ENCODE measurements around the gene TPRG1. TPM values are rescaled to one million over a fixed set of nuclear protein-coding genes. Genes with fewer than 3 reads are reported as not detected.

The TPRG1 gene
- total and polyA plus RNA-seq, 2 of the 8 experiments (the other 6 are each of a cell fraction or from before 2014, with no cell fraction given), result 0.37 to 0.47 TPM

GRCh38 chr3:189372243-189372642 is 200.5 kb downstream of the TPRG1 start:
- FAIRE-seq, result no peak

More at GRCh38 chr3:189372243-189372642, 200.5 kb downstream of the TPRG1 start:
- H3K23ac ChIP-seq (ENCODE audit: insufficient read length), result no peak overlapping the region
- H3K18ac ChIP-seq (ENCODE audit: extremely low read depth, low read length), result no peak overlapping the region
- no peak overlapping the region for H4K91ac ChIP-seq (replicated peaks; ENCODE audit: insufficient read length, low read length)
- H2BK20ac ChIP-seq (ENCODE audit: low read length), result no peak overlapping the region
- no peak overlapping the region for H3K56ac ChIP-seq (replicated peaks; ENCODE audit: insufficient read length, low read depth, low read length)
- TF ChIP-seq BCL11A (IDR thresholded peaks at IDR 0.05; ENCODE audit: low read depth in 2 of 2, low read length in 2 of 2) (no peak), PHF8 (conservative IDR thresholded peaks at IDR 0.05; ENCODE audit: low read depth, low read length) (no peak), SAP30 (IDR thresholded peaks at IDR 0.05; ENCODE audit: insufficient read depth, insufficient replicate concordance, low read length) (no peak), ASH2L (IDR thresholded peaks at IDR 0.05; ENCODE audit: low read length) (no peak), MAFK (IDR thresholded peaks at IDR 0.05; ENCODE audit: low read depth, low read length) (peak; percentile 22; the same call in 1 of the 2 replicates), KDM5A (IDR thresholded peaks at IDR 0.05; ENCODE audit: low read length) (no peak)
- H3K9me3 ChIP-seq (ENCODE audit: insufficient read depth in 2 of 2, low read depth in 1 of 2, low read length in 1 of 2), result no peaks in the 10 kb centered on the region
- WGBS, 2 experiments (ENCODE audit: extremely low coverage in 1 of 2, insufficient coverage in 1 of 2, insufficient read length in 1 of 2, insufficient replicate concordance in 2 of 2, low coverage in 1 of 2, low lambda C conversion rate in 2 of 2, missing lambda C conversion rate in 1 of 2), result 61% methylated on average over 3 of the region's 3 CpGs; no CpG with 5 or more reads in 1 of the 2 experiments
- no peak overlapping the region for H2BK12ac ChIP-seq (ENCODE audit: low read depth, low read length)
- no peak overlapping the region for H3K4me3 ChIP-seq (ENCODE audit: extremely low read depth in 1 of 4, insufficient read depth in 2 of 4, low read depth in 3 of 4, low read length in 4 of 4)
- CTCF ChIA-PET (ENCODE audit: partially characterized antibody), result interaction anchor here (0.7 to 1.4 kb wide), 2 partner anchors 16 to 29 kb away, joined by 3 to 4 read pairs; no protein-coding TSS in a partner anchor
- peaks cover 0 to 1% (median 0%) of the 10 kb centered on the region in 4 experiments; a peak in 1 of 7 replicates for H3K27me3 ChIP-seq (replicated peaks in 1 of 4; ENCODE audit: control insufficient read depth in 3 of 4, extremely low read depth in 1 of 4, insufficient read depth in 3 of 4, low read length in 3 of 4)
- no peak overlapping the region for H2AFZ ChIP-seq (ENCODE audit: low read length)
- no peak overlapping the region for H4K8ac ChIP-seq (ENCODE audit: extremely low read depth, insufficient read depth, low read length)
- H3K9ac ChIP-seq (replicated peaks in 1 of 4; ENCODE audit: extremely low read depth in 1 of 4, low read depth in 3 of 4, low read length in 3 of 4), result no peak overlapping the region
- no peak overlapping the region for H3K14ac ChIP-seq (ENCODE audit: insufficient read length)
- POLR2A ChIA-PET (ENCODE audit: partially characterized antibody), result no interaction called here
- no peak overlapping the region for H2BK120ac ChIP-seq (replicated peaks; ENCODE audit: low read depth, low read length)
- no peak overlapping the region for H3K27ac ChIP-seq (ENCODE audit: low read depth, low read length)
- H3K36me3 ChIP-seq (ENCODE audit: control insufficient read depth in 2 of 4, insufficient read depth in 4 of 4, low read length in 3 of 4), result no peaks in the 10 kb centered on the region
- no peak overlapping the region for H4K5ac ChIP-seq (ENCODE audit: insufficient read length, low read depth, low read length)
- H3K4ac ChIP-seq (replicated peaks; ENCODE audit: insufficient read length, low read depth, low read length), result no peak overlapping the region
- no peaks in the 10 kb centered on the region for H3K79me1 ChIP-seq (ENCODE audit: low read depth, low read length)
- no peaks in the 10 kb centered on the region for H4K20me1 ChIP-seq (replicated peaks in 1 of 2; ENCODE audit: control insufficient read depth in 1 of 2, insufficient read depth in 2 of 2, low read length in 2 of 2)
- H3K79me2 ChIP-seq (ENCODE audit: control insufficient read depth in 1 of 2, insufficient read depth in 2 of 2, low read length in 2 of 2), result no peaks in the 10 kb centered on the region
- H2AK5ac ChIP-seq (ENCODE audit: low read depth, low read length), result no peak overlapping the region
- no peaks in the 10 kb centered on the region for H3K23me2 ChIP-seq (ENCODE audit: low read depth, low read length)
- no peak overlapping the region for H3K4me2 ChIP-seq (ENCODE audit: insufficient read depth in 1 of 2, low read depth in 2 of 2, low read length in 2 of 2)
- no peak overlapping the region for H2BK15ac ChIP-seq (ENCODE audit: low read length)
- H3K4me1 ChIP-seq (replicated peaks in 1 of 4; ENCODE audit: control insufficient read depth in 3 of 4, insufficient read depth in 4 of 4, low read length in 3 of 4), result peaks cover 0 to 6% (median 0%) of the 10 kb centered on the region in 4 experiments; a peak in 1 of 7 replicates
- no peak overlapping the region for H2BK5ac ChIP-seq (ENCODE audit: low read depth, low read length)
- no peak for DNase-seq (ENCODE audit: low read depth in 1 of 2, low spot score in 2 of 2)

Measured in H1 (cell line).